OCI-LY7 (cell line): ENCODE data around the gene TDRD12.

ENCODE experiments used
- CTCF ChIP-seq: fragments of 200-600 bp; sonication (generic); conservative IDR thresholded peaks from 2 replicates; pipeline ENCODE4 v1.5.1; 2014; ENCODE audit warnings: mild to moderate bottlenecking, antibody characterized with exemption, low read length, moderate library complexity, mixed read lengths
- EZH2phosphoT487 ChIP-seq: fragments of 200-600 bp; sonication (generic); IDR thresholded peaks from 2 replicates; pipeline ENCODE4 v1.6.1; 2018; ENCODE audit warnings: low read depth, borderline replicate concordance, mild to moderate bottlenecking, mixed run types, antibody characterized with exemption, low read length, moderate library complexity, mixed read lengths

DNA sequence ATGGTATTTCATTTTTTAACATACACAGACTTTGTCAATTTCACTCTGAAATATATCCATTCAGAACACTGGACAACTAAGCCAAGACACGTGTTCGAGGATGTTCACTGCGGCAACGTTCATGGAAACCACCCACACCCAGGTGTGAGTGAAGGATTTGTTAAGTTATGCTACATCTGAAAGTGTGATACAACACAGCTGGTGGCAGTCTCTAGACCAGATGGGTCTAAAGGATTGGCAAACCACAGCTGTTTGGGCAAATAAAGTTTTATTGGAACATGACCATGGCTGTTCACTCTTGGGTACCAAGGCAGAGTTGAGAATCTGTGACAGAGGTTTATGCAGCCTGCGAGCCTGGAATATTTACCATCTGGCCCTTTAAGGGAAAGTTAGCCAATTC lies 138.0 kb downstream of the TDRD12 start:
- TF ChIP-seq CTCF, result no peak
- TF ChIP-seq EZH2phosphoT487, result no peak
